NB4 (cell line): ENCODE data around the gene SYTL5.

ENCODE experiments used
- CTCF ChIP-seq: IDR thresholded peaks from one replicate; pipeline ENCODE4 v1.5.1; 2012; ENCODE audit warnings: low read depth, low read length
- MYC ChIP-seq: IDR thresholded peaks from 2 replicates; pipeline ENCODE4 v1.6.1; 2011; ENCODE audit warnings: low read depth, low read length
- POLR2A ChIP-seq: IDR thresholded peaks from 2 replicates; pipeline ENCODE4 v1.6.1; 2011; ENCODE audit warnings: mild to moderate bottlenecking; ENCODE audit not compliant: insufficient read length; ENCODE audit errors: extremely low read depth

DNA sequence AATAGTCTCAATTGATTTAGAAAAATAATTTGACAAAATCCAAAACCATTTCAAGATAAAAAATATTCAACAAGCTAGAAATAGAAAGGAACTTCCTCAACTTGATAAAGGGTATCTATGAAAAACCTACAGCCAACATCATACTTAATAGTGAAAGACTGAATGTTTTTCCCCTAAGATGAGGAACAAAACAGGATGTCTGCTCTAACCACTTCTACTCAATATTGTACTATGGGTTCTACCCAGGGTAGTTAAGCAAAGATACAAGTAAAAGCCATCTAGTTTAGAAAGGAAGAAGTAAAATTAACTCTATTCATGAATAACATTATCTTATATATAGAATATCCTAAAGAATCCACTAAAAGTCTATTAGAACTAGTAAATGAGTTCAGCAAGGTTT lies 21.5 kb upstream of the SYTL5 start:
- TF ChIP-seq CTCF (no peak), POLR2A (no peak), MYC (no peak)
